ENCODE measurements around the gene DPP4.

GRCh38 chr2:161971551-161971950 lies 102.5 kb downstream of the DPP4 start:
- TF ChIP-seq EP300 (conservative IDR thresholded peaks at IDR 0.05; ENCODE audit: poor library complexity, severe bottlenecking) = no peak
- no peak for TF ChIP-seq CTCF (IDR thresholded peaks at IDR 0.05; ENCODE audit: poor library complexity, severe bottlenecking)

Measured in neural cell (in vitro differentiated cells).